Gastrocnemius medialis (tissue), 4 donors: ENCODE measurements around the gene ARID5B. TPM values are rescaled to one million over a fixed set of nuclear protein-coding genes. Genes with fewer than 3 reads are reported as not detected.

Experiments used
- ATAC-seq, 2 donors: fragments of 150-250 bp; one replicate each; pipeline ENCODE4 v1.9.1; 2016
- DNase-seq, 2 donors: peaks; one replicate each; pipeline ENCODE4 v3.0.0-alpha.2; 2019
- H3K27ac ChIP-seq, 4 donors: fragments of 200-600 bp; sonication (generic); 1 replicate in 1 of 4; 2 replicates in 3 of 4; pipeline ENCODE4 v1.5.1; 2016 to 2018; ENCODE audit warnings: mild to moderate bottlenecking in 2 of 4, moderate library complexity in 1 of 4
- H3K27me3 ChIP-seq, 3 donors: fragments of 200-600 bp; sonication (generic) in 2 of 3; 1 replicate in 1 of 3; 2 replicates in 2 of 3; pipeline versions ENCODE4 v1.5.1 to v1.6.0; 2016 to 2019; ENCODE audit warnings: mild to moderate bottlenecking in 1 of 3, moderate library complexity in 1 of 3
- H3K36me3 ChIP-seq, 2 donors: fragments of 200-600 bp; sonication (generic) in 1 of 2; one replicate each; pipeline ENCODE4 v1.5.1; 2017 to 2018
- H3K4me1 ChIP-seq, 2 donors: fragments of 200-600 bp; sonication (generic) in 1 of 2; one replicate each; pipeline ENCODE4 v1.5.1; 2016 to 2017; ENCODE audit warnings: mild to moderate bottlenecking in 2 of 2
- H3K4me3 ChIP-seq, 4 donors: fragments of 200-600 bp; sonication (generic) in 3 of 4; 1 replicate in 1 of 4; 2 replicates in 3 of 4; pipeline ENCODE4 v1.5.1; 2016 to 2019; ENCODE audit warnings: mild to moderate bottlenecking in 2 of 4
- H3K9me3 ChIP-seq, 3 donors: fragments of 200-600 bp; sonication (generic) in 2 of 3; 1 replicate in 1 of 3; 2 replicates in 2 of 3; pipeline ENCODE4 v1.5.1; 2016 to 2019
- CTCF ChIP-seq, 5 experiments: fragments of 450-650 bp in 3 of 5; fragments of 200-600 bp in 2 of 5; sonication (generic) in 2 of 5; IDR thresholded peaks in 4 of 5; conservative IDR thresholded peaks in 1 of 5; 1 replicate in 4 of 5; 2 replicates in 1 of 5; pipeline ENCODE4 v1.5.1; 2016 to 2019; ENCODE audit warnings: antibody characterized with exemption in 5 of 5, mild to moderate bottlenecking in 3 of 5, moderate library complexity in 3 of 5
- POLR2A ChIP-seq, 2 donors: fragments of 450-650 bp; IDR thresholded peaks; one replicate each; pipeline ENCODE4 v1.6.1; 2017; ENCODE audit warnings: antibody characterized with exemption in 2 of 2, mild to moderate bottlenecking in 2 of 2, moderate library complexity in 2 of 2
- in situ Hi-C, 4 donors: fragments of 200-750 bp; cut with MboI; loops; one replicate each; pipeline versions ENCODE4 v1.15.0 to v1.8.0; 2017; ENCODE audit warnings: low sequenced_read_pairs in 4 of 4
- intact Hi-C: fragments of 100-400 bp; cut with DNase I; formaldehyde crosslinking; loops from one replicate; pipeline ENCODE4 v1.15.1; 2023; ENCODE audit warnings: low total_unique reads
- total RNA-seq, 4 donors: library from RNA; depleted of rRNA; stranded (reverse); fragments of >200 nt; gene quantifications; one replicate each; pipeline versions ENCODE4 v1.1.0 to v1.2.3, GENCODE V29; 2016

Gene ARID5B, protein sequence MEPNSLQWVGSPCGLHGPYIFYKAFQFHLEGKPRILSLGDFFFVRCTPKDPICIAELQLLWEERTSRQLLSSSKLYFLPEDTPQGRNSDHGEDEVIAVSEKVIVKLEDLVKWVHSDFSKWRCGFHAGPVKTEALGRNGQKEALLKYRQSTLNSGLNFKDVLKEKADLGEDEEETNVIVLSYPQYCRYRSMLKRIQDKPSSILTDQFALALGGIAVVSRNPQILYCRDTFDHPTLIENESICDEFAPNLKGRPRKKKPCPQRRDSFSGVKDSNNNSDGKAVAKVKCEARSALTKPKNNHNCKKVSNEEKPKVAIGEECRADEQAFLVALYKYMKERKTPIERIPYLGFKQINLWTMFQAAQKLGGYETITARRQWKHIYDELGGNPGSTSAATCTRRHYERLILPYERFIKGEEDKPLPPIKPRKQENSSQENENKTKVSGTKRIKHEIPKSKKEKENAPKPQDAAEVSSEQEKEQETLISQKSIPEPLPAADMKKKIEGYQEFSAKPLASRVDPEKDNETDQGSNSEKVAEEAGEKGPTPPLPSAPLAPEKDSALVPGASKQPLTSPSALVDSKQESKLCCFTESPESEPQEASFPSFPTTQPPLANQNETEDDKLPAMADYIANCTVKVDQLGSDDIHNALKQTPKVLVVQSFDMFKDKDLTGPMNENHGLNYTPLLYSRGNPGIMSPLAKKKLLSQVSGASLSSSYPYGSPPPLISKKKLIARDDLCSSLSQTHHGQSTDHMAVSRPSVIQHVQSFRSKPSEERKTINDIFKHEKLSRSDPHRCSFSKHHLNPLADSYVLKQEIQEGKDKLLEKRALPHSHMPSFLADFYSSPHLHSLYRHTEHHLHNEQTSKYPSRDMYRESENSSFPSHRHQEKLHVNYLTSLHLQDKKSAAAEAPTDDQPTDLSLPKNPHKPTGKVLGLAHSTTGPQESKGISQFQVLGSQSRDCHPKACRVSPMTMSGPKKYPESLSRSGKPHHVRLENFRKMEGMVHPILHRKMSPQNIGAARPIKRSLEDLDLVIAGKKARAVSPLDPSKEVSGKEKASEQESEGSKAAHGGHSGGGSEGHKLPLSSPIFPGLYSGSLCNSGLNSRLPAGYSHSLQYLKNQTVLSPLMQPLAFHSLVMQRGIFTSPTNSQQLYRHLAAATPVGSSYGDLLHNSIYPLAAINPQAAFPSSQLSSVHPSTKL
- 100 to 1,000 TPM; 156 to 512 (median 263) TPM for total RNA-seq

DNA sequence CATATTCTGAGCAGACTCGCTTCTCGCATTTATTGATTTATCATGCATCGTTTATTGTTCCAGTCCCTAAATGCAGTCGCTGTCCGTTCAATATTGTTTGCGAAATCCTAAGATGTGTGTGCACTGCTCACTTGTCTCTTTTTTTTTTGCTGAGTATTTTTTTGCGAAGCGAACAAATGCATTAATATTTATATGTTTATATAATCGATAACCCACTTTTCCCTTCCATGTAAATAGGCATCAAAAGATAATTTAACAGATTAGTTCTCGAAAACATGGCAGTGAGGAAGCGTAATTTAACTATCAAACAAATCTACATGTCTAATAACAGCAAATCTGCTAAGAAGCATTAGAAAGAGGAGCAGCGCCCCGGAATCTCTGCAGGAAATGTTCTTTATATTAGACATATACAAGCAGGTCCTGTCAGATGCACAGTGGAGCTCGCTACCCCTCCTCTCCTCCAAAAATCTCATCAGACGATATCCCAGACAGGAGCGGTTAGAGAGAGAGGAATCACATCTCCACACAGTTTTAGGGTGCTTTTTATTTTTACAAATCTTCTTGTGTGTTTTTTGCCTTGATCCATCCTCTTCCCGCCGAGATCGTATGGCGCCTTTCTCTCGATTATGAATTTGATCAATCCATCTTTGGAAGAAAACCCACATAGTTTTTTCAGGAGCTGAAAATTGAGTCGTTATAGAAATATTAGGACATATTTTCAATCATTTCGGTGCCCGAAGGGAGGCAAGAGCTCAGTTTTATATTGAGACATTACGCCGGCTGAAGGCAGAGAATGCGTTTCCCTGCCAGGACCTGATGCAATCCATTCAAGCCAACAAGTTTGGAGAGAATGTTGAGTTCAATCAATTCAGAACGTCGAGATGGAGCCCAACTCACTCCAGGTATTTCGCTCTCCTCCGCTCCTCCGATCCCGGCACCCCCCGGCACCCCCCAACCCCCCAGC, at the start of gene ARID5B:
TSS of gene ARID5B (plus strand) at position 871 of the 964 bp plus-strand sequence. CDS start at position 882, 11 bp downstream.
- ATAC-seq (no peak), DNase-seq (peak in 1 of 2 donors; percentile 21)
- in situ Hi-C loops, result loop anchor here in 2 of 4 donors (5.0 to 10.0 kb wide), 2 partner anchors 124 to 141 kb away; no protein-coding TSS in a partner anchor

DNA sequence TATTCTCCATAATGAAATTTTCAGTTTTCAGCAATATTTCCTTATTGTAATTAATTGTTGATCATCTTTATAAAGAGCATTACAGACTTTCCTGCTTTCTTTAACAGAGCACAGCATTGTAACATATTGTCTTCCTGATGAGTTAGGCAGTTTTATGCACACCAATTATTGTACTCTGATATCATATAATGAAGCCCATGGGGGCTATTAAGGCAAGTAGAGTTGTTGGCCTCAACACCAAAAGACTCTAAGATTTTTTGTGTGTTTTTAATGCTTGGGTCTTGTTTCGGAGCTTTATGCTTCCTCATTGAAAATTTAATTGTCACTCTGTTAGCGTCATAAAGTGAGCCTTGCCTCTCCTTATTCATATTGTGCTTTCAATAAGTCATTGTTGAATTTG, 49.2 kb upstream of the ARID5B start:
- Histone ChIP-seq H3K27me3 (no peaks in the 10 kb centered on the region), H3K9me3 (no peaks in the 10 kb centered on the region), H3K4me1 (no peaks in the 10 kb centered on the region), H3K4me3 (no peak overlapping the region), H3K27ac (no peak overlapping the region), H3K36me3 (no peaks in the 10 kb centered on the region)
- no peak for DNase-seq
- in situ Hi-C loops (no loop called here), intact Hi-C loops (no loop called here)
- no peak for ATAC-seq
- TF ChIP-seq CTCF (IDR thresholded peaks at IDR 0.05 in 4 of 5, conservative IDR thresholded peaks at IDR 0.05 in 1 of 5) (no peak), POLR2A (IDR thresholded peaks at IDR 0.05) (no peak)

More for the DNA sequence above, at the start of gene ARID5B:
- Histone ChIP-seq H3K27me3 (no peaks in the 10 kb centered on the region), H3K4me1 (peaks cover 36 to 52% of the 10 kb centered on the region in 2 donors), H3K27ac (peak within 1 kb of the TSS; percentile 90 to 97 (median 94)), H3K4me3 (peak within 1 kb of the TSS; percentile 76 to 91 (median 89)), H3K36me3 (no peaks in the 10 kb centered on the region), H3K9me3 (no peaks in the 10 kb centered on the region)
- TF ChIP-seq CTCF (IDR thresholded peaks at IDR 0.05 in 4 of 5, conservative IDR thresholded peaks at IDR 0.05 in 1 of 5), result no peak
- no peak for TF ChIP-seq POLR2A (IDR thresholded peaks at IDR 0.05)
- intact Hi-C loops, result loop anchor here (2.0 to 10.0 kb wide), 5 partner anchors 71 to 904 kb away; partner anchors contain the start of gene ADO

DNA sequence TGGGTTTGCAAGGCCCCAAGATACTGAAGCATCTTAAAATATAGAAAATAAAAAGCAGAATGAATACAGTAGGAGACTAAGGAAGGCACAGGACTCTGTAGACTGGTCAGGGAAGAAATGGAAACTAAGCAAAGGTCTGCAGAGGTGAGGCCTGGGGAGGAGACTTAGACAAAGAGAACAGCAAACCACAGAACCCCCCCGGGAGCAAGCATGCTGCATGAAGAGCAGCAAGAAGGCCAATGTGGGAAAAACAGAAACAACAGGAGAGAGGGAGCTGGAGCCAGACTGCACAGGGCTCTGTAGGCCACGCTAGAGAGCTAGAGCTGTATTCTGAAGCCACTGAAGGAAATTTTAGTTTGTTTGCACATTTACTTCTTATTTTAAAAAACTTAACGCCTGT, 45.7 kb upstream of the ARID5B start:
- no peaks in the 10 kb centered on the region for H3K9me3 ChIP-seq
- intact Hi-C loops, result no loop called here
- no peaks in the 10 kb centered on the region for H3K27me3 ChIP-seq
- H3K27ac ChIP-seq, result no peak overlapping the region
- ATAC-seq (no peak), DNase-seq (no peak)
- H3K4me3 ChIP-seq, result no peak overlapping the region
- H3K4me1 ChIP-seq, result no peaks in the 10 kb centered on the region
- no peak for TF ChIP-seq POLR2A (IDR thresholded peaks at IDR 0.05)
- TF ChIP-seq CTCF (IDR thresholded peaks at IDR 0.05 in 4 of 5, conservative IDR thresholded peaks at IDR 0.05 in 1 of 5), result no peak
- in situ Hi-C loops, result no loop called here
- no peaks in the 10 kb centered on the region for H3K36me3 ChIP-seq

DNA sequence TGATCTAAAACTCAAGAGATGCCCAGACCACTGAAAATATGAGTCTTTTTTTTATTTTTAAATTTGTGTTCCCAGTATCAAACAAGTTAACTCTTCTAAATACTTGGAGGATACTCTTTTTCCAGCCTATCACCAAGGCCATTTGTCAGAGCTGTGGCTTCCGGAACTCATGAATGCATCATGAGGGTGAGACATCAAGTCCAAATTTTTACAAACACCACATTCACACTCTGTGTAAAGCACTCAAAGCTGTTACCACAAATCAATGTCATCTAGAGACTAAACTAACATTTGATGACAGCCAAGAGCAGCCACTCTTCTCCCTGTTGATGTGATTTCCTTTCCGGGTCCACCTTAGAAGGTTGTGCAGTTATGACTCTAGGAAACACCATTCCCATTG, 43.8 kb upstream of the ARID5B start:
- no peak for DNase-seq
- intact Hi-C loops, result no loop called here

More for the DNA sequence above, 43.8 kb upstream of the ARID5B start:
- Histone ChIP-seq H3K9me3 (no peaks in the 10 kb centered on the region), H3K27ac (no peak overlapping the region), H3K4me3 (no peak overlapping the region), H3K4me1 (no peaks in the 10 kb centered on the region), H3K27me3 (no peaks in the 10 kb centered on the region), H3K36me3 (no peaks in the 10 kb centered on the region)
- TF ChIP-seq CTCF (IDR thresholded peaks at IDR 0.05 in 4 of 5, conservative IDR thresholded peaks at IDR 0.05 in 1 of 5) (no peak), POLR2A (IDR thresholded peaks at IDR 0.05) (no peak)
- no peak for ATAC-seq
- in situ Hi-C loops, result no loop called here
